ENCODE measurements around the gene RMND5A.
"Not testable (repeated sequence)": the region's sequence is repeated elsewhere in the genome, so short reads cannot be mapped to it uniquely, and the experiment has no call there.

RMND5A gene

GRCh38 chr2:86719637-86720539, at the start of gene RMND5A:
RMND5A (plus strand) TSS chr2:86720291; CDS start chr2:86720668, 377 bp downstream.
- peak; percentile 95 for DNase-seq

DNA sequence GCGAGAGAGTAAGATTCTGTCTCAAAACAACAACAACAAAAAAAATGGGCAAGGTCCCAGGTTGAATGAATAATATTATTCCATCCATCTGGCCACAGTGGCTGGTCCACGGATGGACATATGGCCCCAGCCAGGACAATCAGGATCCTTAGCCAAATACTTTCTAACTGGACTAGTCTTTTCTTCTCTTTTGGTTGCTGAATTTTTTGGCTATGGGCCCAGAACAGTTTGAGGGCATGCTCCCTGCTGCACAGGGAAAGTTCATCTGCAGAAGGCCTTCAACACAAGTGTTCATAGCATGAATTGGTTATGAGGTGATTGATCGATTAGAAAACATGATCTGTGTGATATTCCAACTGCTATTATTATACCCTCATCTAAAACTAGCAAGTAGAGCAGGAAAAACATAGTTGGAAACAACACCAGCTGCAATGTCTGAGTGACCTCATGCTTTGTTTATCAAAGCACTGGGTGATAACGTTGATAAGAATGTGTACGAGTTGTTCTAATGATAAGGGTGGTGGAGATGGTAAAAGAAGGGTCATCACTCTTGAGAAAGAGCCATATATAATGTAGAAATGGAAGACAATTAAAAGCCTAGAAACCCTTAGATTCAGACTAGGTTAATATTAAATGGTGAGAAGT, 48.6 kb upstream of the RMND5A start:
- DNase-seq = no peak

DNA sequence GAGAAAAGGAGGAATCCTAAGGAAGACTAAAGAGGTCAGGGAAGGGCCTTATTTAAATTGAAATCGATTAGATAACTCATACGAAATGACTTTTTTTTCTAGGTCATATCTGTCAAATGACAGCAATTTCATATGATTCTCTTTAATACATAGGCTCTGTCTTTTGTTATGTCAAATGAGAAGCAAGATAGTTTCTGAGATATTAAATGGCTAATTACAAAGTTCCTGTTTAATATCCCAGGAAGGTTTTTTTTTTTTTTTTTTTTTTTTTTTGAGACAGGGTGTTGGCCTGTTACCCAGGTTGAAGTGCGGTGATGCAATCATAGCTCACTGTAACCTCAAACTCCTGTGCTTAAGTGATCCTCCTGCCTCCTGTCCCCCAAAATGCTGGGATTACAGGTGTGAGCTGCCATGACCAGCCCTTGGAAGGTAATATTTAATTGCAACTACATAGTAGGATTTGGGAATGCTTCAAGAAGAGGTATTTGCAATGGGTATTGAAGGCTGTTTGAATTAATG, 48.0 kb upstream of the RMND5A start:
- no peak for DNase-seq

- no peak for DNase-seq
These were observed 47.1 kb upstream of the RMND5A start for GRCh38 chr2:86673011-86673410.

DNA sequence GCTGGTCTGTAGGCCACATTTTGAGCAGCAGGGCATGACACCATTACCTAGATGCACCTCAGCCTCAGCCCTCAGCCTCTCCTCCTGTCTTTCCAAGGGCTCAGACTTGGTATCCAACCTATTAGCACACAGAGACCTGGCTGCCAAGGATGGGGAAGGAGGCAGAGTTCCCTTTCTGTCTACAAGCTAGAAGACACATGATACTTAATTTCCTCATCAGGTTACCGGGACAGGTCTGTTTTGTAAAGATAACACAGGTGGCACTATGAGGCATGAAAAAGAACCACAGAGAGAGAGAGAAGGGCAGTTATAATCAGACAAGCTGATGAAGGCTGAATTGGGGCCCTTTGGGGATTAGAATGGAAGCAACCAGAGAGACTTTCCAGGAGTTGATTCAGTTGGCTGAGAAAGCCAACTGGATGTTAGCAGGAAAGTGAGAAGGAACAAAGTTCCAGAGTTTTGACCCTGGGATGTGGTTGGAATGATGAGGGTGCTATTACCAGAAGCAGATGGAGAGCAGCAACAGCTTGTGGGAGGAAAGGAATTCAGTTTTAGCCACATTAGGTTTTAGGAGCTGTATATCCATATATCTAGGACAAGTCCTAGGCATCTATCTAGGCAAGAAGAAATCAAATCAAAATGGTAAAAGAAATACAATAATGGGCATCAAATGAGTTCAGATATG, 46.0 kb upstream of the RMND5A start:
- no peak for DNase-seq

- peak; percentile 1 for DNase-seq
These were observed 45.0 kb upstream of the RMND5A start for GRCh38 chr2:86675104-86675503.

GRCh38 chr2:86675511-86676015, 44.5 kb upstream of the RMND5A start:
- DNase-seq = no peak

DNA sequence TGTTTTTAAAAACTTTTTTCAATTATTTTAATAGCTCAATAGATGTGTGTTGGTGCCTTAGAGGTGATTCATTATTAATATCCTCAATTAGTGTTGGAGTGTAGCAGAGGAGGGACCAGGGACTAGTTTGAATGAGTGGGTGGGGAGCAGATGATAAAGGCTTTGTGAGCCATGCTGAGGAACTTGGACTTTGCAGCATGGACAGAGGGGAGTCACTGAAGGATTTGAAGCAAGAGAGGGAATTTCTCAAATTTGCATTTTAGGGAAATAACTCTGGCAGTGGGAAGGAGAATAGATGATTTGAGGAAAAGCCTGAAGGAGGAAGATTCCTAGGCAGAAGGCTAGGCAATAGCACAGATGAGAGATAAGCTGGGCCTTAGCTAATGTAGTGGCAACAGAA, 42.3 kb upstream of the RMND5A start:
- DNase-seq = no peak

DNA sequence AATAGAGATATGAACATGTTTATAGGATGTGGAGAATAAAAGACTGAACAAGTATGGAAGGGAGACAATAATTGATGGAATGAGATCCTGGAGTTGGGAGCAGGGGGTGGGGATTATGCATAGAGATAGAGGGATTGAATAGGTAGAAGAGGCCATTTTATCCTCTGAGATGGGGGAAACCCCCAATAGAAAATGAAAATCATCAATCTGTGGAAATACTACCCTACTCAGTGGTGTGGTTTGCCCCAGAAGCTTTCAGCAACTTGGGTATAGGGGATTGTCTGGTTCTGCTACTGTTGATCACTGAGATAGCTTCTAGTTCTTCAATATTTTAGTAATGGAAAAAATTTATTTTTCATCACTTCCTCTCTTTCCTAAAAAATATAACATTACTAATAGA, 41.1 kb upstream of the RMND5A start:
- DNase-seq = no peak

DNA sequence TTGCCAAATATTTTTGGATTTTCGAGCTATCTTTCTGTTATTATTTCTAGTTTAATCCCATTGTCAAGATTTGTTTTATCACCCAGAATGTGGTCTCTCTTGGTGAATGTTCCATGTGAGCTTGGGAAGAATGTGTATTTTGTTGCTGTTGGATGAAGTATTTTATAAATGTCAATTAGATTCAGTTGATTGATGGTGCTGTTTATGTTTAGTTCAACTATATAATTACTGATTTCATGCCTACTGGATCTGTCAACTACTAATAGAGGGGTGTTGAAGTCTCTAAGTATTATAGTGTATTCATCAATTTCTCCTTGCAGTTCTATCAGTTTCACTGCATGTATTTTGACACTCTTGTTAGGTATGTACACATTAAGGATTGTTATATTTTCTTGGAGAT, 34.7 kb upstream of the RMND5A start:
- DNase-seq = no peak

- no peak for DNase-seq
These were observed 33.6 kb upstream of the RMND5A start for GRCh38 chr2:86686460-86686859.

GRCh38 chr2:86686905-86687304, 33.2 kb upstream of the RMND5A start:
- DNase-seq = peak; percentile 71

DNA sequence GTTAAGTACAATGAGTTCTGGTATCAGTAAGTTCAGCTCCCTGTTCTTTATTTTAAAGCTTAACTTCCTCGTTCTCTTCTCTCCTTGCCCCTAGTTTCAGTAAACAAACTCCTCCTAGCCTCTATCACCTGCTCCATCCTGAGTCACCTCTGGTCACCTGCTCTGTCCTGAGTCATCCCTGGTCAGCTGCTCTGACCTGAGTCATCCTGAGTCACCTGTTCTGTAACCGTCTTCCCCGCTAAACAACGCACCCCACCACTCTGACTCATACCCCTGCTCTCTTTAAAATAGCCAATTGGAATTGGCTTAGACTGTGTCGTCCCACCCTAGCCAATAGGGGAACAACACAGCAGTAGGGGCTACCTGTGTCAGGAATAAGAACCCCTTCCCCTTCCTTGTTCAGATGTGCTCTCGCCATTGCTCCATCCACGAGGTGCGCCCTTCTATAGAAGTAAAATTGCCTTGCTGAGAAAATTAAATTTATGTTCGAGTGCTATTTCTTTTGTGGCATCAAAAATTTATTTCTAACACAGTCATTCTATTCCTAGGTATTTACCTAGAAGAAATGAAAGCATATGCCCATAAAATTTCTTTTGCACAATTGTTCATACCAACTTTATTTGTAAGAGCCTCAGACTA, 24.9 kb upstream of the RMND5A start:
- DNase-seq = no peak

DNA sequence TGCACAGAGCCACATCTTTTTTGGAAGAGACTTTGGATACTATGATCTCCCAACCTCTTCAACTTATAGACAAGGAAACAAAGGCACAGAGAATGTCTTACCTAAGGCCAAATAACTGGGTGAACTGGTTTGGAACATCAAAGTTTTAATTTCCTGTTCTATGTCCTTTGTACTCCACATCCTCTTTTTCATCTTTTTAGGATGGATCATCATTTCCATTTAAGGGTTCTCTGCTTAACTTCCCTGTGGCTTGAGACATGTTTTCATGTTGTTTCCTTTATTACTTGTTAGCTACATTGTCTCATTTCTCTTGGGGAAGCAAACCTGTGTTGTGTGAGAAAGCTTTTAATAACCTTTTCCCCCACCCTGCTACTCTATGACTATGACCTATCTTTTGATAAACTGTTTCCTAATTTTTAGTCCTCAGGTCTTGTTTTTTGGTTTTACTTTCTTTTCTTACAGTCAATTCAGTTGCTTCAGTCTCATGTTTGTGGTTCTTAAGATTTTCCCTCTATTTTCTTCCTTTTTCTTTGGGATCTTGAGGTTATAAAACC, 22.5 kb upstream of the RMND5A start:
- DNase-seq = no peak

- DNase-seq = no peak
These were observed 19.4 kb upstream of the RMND5A start for GRCh38 chr2:86700690-86701089.

GRCh38 chr2:86703704-86704361, 16.3 kb upstream of the RMND5A start:
- DNase-seq = peak; percentile 21

GRCh38 chr2:86704459-86704971, 15.6 kb upstream of the RMND5A start:
- DNase-seq = no peak

- no peak for DNase-seq
These were observed 13.9 kb upstream of the RMND5A start for GRCh38 chr2:86706220-86706619.

- no peak for DNase-seq
These were observed 13.2 kb upstream of the RMND5A start for GRCh38 chr2:86706935-86707334.

- not testable (repeated sequence) for DNase-seq
These were observed 12.0 kb upstream of the RMND5A start for GRCh38 chr2:86708126-86708525.

DNA sequence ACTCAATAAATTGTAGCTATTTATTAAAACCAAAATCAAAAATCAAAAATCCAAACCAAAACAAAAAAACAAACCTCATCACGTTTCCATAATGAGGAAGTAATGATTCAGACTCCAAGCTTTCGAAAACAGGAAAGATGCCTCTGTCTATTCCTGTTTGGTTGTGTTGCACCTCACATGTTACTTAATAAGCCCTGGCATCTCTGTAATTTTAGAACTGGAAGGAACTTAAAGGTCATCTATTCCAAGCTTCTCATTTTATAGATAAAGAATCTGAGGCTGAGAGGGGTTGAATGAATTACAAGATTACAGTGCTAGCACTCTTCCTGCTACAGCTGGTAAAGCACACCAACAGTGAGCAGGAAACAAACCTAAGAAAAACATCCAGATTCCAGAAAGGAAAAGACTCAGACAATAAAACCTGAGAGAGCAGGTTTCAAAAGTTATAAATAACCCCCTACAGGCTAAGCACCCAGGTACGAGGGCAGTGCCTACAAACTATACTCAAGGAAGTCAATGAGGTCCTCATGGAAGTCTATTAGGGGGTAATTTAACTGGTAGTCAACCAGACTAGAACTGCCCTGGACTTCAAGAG, 5.4 kb upstream of the RMND5A start:
- DNase-seq = not testable (repeated sequence)
